A673 (cell line): ENCODE measurements around the gene SEMG1. TPM values are rescaled to one million over a fixed set of nuclear protein-coding genes. Genes with fewer than 3 reads are reported as not detected.

Experiments used
- BruUV-seq: library from RNA; stranded (reverse); fragments of 400-500 nt; replicated peaks from 2 replicates; lab custom pipeline; 2021; lab: Mats Ljungman, UMichigan
- CTCF ChIA-PET: fragments of 300-600 bp; sonication (Branson Sonifier 250); formaldehyde crosslinking; loops from one replicate; lab custom pipeline; 2022; ENCODE audit warnings: antibody characterized with exemption; lab: Charles Lee
- POLR2A ChIA-PET: fragments of 300-600 bp; sonication (Branson Sonifier 250); formaldehyde crosslinking; loops from one replicate; lab custom pipeline; 2022; ENCODE audit warnings: antibody characterized with exemption; ENCODE audit not compliant: low non-redundant PET; lab: Charles Lee
- DNase-seq: peaks from one replicate; pipeline ENCODE4 v3.0.0-alpha.2; 2015; ENCODE audit warnings: low spot score
- H3K27ac ChIP-seq: fragments of 200-600 bp; sonication (generic); 2 replicates; pipeline ENCODE4 v1.5.1; 2016; ENCODE audit warnings: mixed run types, low read depth, mild to moderate bottlenecking, mixed read lengths, antibody characterized with exemption, low read length; ENCODE audit not compliant: poor library complexity, severe bottlenecking
- H3K27me3 ChIP-seq: fragments of 200-600 bp; sonication (generic); replicated peaks from 2 replicates; pipeline ENCODE4 v1.6.1; 2017; ENCODE audit warnings: mixed run types, low read depth, mild to moderate bottlenecking, mixed read lengths, antibody characterized with exemption, low read length; ENCODE audit not compliant: insufficient read depth, poor library complexity
- H3K36me3 ChIP-seq: fragments of 200-600 bp; sonication (generic); 2 replicates; pipeline ENCODE4 v1.6.1; 2016; ENCODE audit warnings: mixed run types, mild to moderate bottlenecking, mixed read lengths, antibody characterized with exemption, low read length; ENCODE audit not compliant: insufficient read depth, poor library complexity, severe bottlenecking
- H3K4me1 ChIP-seq: fragments of 200-600 bp; sonication (generic); 2 replicates; pipeline ENCODE4 v1.6.1; 2017; ENCODE audit warnings: mixed run types, mild to moderate bottlenecking, mixed read lengths, antibody characterized with exemption, low read length; ENCODE audit not compliant: insufficient read depth, poor library complexity, severe bottlenecking
- H3K4me3 ChIP-seq: fragments of 200-600 bp; sonication (generic); 2 replicates; pipeline ENCODE4 v1.5.1; 2016; ENCODE audit warnings: low read depth, mixed run types, mild to moderate bottlenecking, mixed read lengths, low read length; ENCODE audit not compliant: poor library complexity, severe bottlenecking
- H3K9me3 ChIP-seq: fragments of 200-600 bp; sonication (generic); 2 replicates; pipeline ENCODE4 v1.6.1; 2016; ENCODE audit warnings: mixed run types, low read depth, mild to moderate bottlenecking, mixed read lengths, antibody characterized with exemption, low read length; ENCODE audit not compliant: poor library complexity, severe bottlenecking
- EZH2 ChIP-seq: fragments of 200-600 bp; sonication (generic); IDR thresholded peaks from 2 replicates; pipeline ENCODE4 v1.6.1; 2017; ENCODE audit warnings: borderline replicate concordance, low read depth, mild to moderate bottlenecking, mixed read lengths, antibody characterized with exemption, low read length; ENCODE audit not compliant: poor library complexity, severe bottlenecking
- intact Hi-C: fragments of 100-400 bp; cut with micrococcal nuclease; formaldehyde crosslinking; loops from one replicate; pipeline ENCODE4 v1.10.0; 2022; ENCODE audit not compliant: unreplicated experiment
- total RNA-seq: library from RNA; stranded (reverse); gene quantifications from 2 replicates; pipeline ENCODE4 v1.2.3, GENCODE V29; 2021
- TF ChIP-seq, protein P1 (sequence below): fragments of 300-800, 200-600 bp; sonication (generic); conservative IDR thresholded peaks from 2 replicates; pipeline ENCODE4 v1.5.1; 2017; ENCODE audit warnings: low read depth, mild to moderate bottlenecking, antibody characterized with exemption, low read length, moderate library complexity, mixed read lengths

SEMG1 gene
- total RNA-seq, 1 experiment from 2014 or later: 5.5 TPM

DNA sequence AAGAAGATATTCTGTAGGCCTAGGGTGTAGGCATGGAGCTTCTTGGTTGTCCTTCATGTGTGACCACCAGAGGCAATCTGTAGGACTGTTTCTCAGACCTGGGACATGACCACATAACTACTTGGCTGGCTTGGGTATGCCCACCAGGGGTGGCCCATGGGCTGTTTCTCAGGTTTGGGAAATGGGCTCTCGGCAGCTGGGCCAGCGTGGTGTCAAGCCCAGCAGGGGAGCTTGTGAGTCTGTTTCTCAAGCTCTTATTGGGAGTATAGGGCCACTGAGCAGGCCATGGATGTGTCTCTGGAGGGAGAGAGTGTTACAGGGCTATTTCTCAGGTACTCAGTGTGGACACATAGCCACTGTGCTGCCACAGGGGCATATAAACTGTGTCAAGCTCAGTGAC is 11.8 kb downstream of the SEMG1 start:
- H3K36me3 ChIP-seq: no peaks in the 10 kb centered on the region

DNA sequence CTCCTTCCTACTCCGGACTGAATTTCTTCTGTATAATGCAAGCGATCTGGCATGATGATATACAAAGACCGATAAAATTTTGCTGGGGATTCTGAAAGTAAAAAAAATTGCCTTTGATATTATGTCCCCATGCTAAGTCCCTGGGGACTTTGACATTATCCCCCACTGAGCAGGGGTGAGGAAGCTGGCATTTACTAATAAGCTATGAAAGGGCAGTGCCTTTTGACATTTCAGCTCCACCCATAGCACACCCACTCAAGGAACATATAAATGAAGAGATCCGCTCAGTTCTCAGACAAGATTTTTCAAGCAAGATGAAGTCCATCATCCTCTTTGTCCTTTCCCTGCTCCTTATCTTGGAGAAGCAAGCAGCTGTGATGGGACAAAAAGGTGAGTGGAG is 14.2 kb downstream of the SEMG1 start, which contains the start of gene SEMG2:
TSS of gene SEMG2 (plus strand) at position 298 of the 400 bp plus-strand sequence. CDS start at position 315, 17 bp downstream.
- H3K27me3 ChIP-seq: peaks cover 62% of the 10 kb centered on the region
- TF ChIP-seq, protein P1, sequence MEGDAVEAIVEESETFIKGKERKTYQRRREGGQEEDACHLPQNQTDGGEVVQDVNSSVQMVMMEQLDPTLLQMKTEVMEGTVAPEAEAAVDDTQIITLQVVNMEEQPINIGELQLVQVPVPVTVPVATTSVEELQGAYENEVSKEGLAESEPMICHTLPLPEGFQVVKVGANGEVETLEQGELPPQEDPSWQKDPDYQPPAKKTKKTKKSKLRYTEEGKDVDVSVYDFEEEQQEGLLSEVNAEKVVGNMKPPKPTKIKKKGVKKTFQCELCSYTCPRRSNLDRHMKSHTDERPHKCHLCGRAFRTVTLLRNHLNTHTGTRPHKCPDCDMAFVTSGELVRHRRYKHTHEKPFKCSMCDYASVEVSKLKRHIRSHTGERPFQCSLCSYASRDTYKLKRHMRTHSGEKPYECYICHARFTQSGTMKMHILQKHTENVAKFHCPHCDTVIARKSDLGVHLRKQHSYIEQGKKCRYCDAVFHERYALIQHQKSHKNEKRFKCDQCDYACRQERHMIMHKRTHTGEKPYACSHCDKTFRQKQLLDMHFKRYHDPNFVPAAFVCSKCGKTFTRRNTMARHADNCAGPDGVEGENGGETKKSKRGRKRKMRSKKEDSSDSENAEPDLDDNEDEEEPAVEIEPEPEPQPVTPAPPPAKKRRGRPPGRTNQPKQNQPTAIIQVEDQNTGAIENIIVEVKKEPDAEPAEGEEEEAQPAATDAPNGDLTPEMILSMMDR: no peak
- TF ChIP-seq EZH2: no peak
- H3K36me3 ChIP-seq: no peaks in the 10 kb centered on the region
- H3K4me1 ChIP-seq: no peaks in the 10 kb centered on the region
- BruUV-seq: no TSS peak
- CTCF ChIA-PET: no interaction called here
- no peak within 1 kb of the TSS for H3K4me3 ChIP-seq
- H3K27ac ChIP-seq: no peak within 1 kb of the TSS
- intact Hi-C loops: no loop called here
- no peak for DNase-seq
- POLR2A ChIA-PET: no interaction called here
- H3K9me3 ChIP-seq: no peaks in the 10 kb centered on the region

More for the DNA sequence above, 11.8 kb downstream of the SEMG1 start:
- BruUV-seq: no TSS peak
- Histone ChIP-seq H3K27me3 (peaks cover 40% of the 10 kb centered on the region), H3K9me3 (no peaks in the 10 kb centered on the region), H3K4me1 (no peaks in the 10 kb centered on the region), H3K27ac (no peak overlapping the region), H3K4me3 (no peak overlapping the region)
- TF ChIP-seq EZH2: no peak
- TF ChIP-seq, protein P1: no peak
- no peak for DNase-seq
- CTCF ChIA-PET: no interaction called here
- intact Hi-C loops: no loop called here
- POLR2A ChIA-PET: no interaction called here

DNA sequence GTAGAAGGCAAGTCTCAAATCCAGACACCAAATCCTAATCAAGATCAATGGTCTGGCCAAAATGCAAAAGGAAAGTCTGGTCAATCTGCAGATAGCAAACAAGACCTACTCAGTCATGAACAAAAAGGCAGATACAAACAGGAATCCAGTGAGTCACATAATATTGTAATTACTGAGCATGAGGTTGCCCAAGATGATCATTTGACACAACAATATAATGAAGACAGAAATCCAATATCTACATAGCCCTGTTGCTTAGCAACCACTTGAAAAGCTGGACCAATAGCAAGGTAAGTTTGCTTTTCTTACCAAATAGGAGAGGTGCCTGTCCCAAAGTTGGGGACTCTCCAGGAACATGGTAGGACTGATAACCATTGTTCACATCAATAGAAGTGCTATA is 16.3 kb downstream of the SEMG1 start:
- DNase-seq: no peak
- no peaks in the 10 kb centered on the region for H3K4me1 ChIP-seq
- intact Hi-C loops: no loop called here
- no peak overlapping the region for H3K4me3 ChIP-seq
- H3K27ac ChIP-seq: no peak overlapping the region
- POLR2A ChIA-PET: no interaction called here
- TF ChIP-seq, protein P1: no peak
- CTCF ChIA-PET: no interaction called here
- H3K36me3 ChIP-seq: no peaks in the 10 kb centered on the region
- no TSS peak for BruUV-seq
- no peaks in the 10 kb centered on the region for H3K9me3 ChIP-seq
- H3K27me3 ChIP-seq: peaks cover 76% of the 10 kb centered on the region
